ENCODE data around the gene DIABLO. TPM values are rescaled to one million over a fixed set of nuclear protein-coding genes. Genes with fewer than 3 reads are reported as not detected.
"Not testable (repeated sequence)": the region's sequence is repeated elsewhere in the genome, so short reads cannot be mapped to it uniquely, and the experiment has no call there.

The DIABLO gene
- total and polyA plus RNA-seq, 7 donors, result 43.4 to 61.3 (median 55.5) TPM

GRCh38 chr12:122265476-122265875, 39.6 kb upstream of the DIABLO start:
- intact Hi-C loops (cut with DNase I), result loop anchor here (5.0 kb wide), 2 partner anchors 38 to 237 kb away; partner anchors contain the start of genes DIABLO and ZCCHC8
- WGBS, 2 donors, result 6 to 9% methylated on average over 1 of the region's 1 CpG
- TF ChIP-seq POLR2A (IDR thresholded peaks at IDR 0.05) (no peak), EP300 (IDR thresholded peaks at IDR 0.05) (no peak), POLR2AphosphoS5 (IDR thresholded peaks at IDR 0.05) (no peak), CTCF (IDR thresholded peaks at IDR 0.05) (no peak)

DNA sequence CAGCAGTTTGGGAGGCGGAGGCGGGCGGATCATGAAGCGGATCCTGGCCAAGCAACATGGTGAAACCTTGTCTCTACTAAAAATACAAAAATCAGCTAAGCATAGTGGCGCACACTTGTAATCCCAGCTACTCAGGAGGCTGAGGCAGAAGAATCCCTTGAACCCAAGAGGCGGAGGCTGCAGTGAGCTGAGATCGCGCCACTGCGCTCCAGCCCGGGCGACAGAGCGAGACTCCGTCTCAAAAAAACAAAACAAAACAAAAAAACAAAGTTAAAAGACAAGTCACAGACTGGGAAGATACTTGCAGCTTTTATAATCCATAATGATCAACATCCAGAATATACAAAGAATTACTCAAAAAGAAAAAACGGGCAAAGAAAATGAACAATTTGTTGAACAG, 34.9 kb upstream of the DIABLO start:
- H3K27me3 ChIP-seq; H3K9me3 ChIP-seq; DNase-seq; H3K27ac ChIP-seq; H3K4me3 ChIP-seq; intact Hi-C loops (cut with DNase I): not testable (repeated sequence)
- 91% methylated on average over 14 of the region's 14 CpGs for WGBS, 2 donors
- Histone ChIP-seq H3K4me1 (peaks cover 0 to 10% (median 8%) of the 10 kb centered on the region in 4 donors), H3K36me3 (peaks cover 5 to 76% (median 32%) of the 10 kb centered on the region in 4 donors)

More at GRCh38 chr12:122265476-122265875, 39.6 kb upstream of the DIABLO start:
- Histone ChIP-seq H3K36me3 (peaks cover 0 to 37% (median 16%) of the 10 kb centered on the region in 4 donors), H3K9me3 (no peaks in the 10 kb centered on the region), H3K4me3 (peak overlapping the region; percentile 76 to 91 (median 84)), H3K27me3 (no peaks in the 10 kb centered on the region), H3K4me1 (peaks cover 0 to 17% (median 12%) of the 10 kb centered on the region in 4 donors), H3K27ac (peak overlapping the region; percentile 87 to 91 (median 90))
- no peak for DNase-seq

- H3K4me3 ChIP-seq; intact Hi-C loops (cut with DNase I); H3K27ac ChIP-seq; H3K27me3 ChIP-seq; H3K4me1 ChIP-seq; H3K9me3 ChIP-seq: not testable (repeated sequence)
- peaks cover 5 to 88% (median 32%) of the 10 kb centered on the region in 4 donors for H3K36me3 ChIP-seq
- WGBS, 2 donors, result 90 to 94% methylated on average over 4 of the region's 4 CpGs
- peak; percentile 4 for DNase-seq
Observed at GRCh38 chr12:122258939-122259338, 33.1 kb upstream of the DIABLO start.

DNA sequence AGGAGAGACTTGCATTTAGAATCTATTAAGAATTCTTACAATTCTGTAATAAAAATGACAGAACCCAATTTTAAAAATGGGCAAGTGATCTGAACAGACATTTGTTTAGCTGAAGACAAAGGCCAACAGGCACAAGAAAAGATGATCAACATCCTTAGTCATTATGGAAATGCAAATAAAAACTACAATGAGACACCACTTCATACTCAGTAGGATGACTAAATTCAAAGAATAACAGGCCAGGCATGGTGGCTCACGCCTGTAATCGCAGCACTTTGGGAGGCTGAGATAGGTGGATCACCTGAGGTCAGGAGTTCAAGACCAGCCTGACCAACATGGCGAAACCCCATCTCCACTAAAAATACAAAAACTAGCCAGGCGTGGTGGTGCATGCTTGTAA, 32.6 kb upstream of the DIABLO start:
- 95 to 96% methylated on average over 4 of the region's 4 CpGs for WGBS, 2 donors
- H3K4me1 ChIP-seq; H3K27ac ChIP-seq; intact Hi-C loops (cut with DNase I); H3K9me3 ChIP-seq; H3K27me3 ChIP-seq; H3K4me3 ChIP-seq: not testable (repeated sequence)
- DNase-seq, result peak; percentile 28
- H3K36me3 ChIP-seq, result peaks cover 5 to 89% (median 31%) of the 10 kb centered on the region in 4 donors

GRCh38 chr12:122250536-122250935, 24.7 kb upstream of the DIABLO start:
- peaks cover 0 to 53% (median 8%) of the 10 kb centered on the region in 4 donors for H3K36me3 ChIP-seq
- intact Hi-C loops (cut with DNase I), result no loop called here
- no peak overlapping the region for H3K4me3 ChIP-seq
- H3K9me3 ChIP-seq, result no peaks in the 10 kb centered on the region
- no peak overlapping the region for H3K27ac ChIP-seq
- no peak for DNase-seq
- WGBS, 2 donors, result 96 to 97% methylated on average over 8 of the region's 8 CpGs
- H3K4me1 ChIP-seq, result no peaks in the 10 kb centered on the region
- TF ChIP-seq POLR2AphosphoS5 (IDR thresholded peaks at IDR 0.05) (no peak), EP300 (IDR thresholded peaks at IDR 0.05) (no peak), CTCF (IDR thresholded peaks at IDR 0.05) (no peak), POLR2A (IDR thresholded peaks at IDR 0.05) (no peak)
- no peaks in the 10 kb centered on the region for H3K27me3 ChIP-seq

DNA sequence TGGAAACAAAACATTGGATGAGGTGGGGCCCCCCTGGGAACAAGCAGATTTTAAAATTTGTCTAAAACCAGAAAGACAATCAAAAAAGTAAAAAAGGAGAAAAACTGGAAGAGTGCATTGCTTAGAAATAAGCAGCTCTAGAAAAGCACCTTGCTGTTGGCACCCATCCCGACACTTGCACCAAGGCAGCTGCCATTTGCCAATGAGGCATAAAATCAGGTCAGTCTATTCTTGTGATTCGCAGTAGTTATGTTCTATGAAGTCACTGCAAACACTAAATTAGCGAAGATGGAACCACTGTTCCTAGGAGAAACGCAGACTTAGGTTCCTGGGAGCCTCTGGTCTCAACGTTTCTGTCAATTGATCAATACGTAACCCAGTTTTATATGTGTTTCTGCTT, 24.2 kb upstream of the DIABLO start:
- no peak for DNase-seq
- H3K27ac ChIP-seq, result no peak overlapping the region
- no peaks in the 10 kb centered on the region for H3K9me3 ChIP-seq
- intact Hi-C loops (cut with DNase I), result no loop called here
- 95 to 96% methylated on average over 6 of the region's 6 CpGs for WGBS, 2 donors
- no peak overlapping the region for H3K4me3 ChIP-seq
- no peaks in the 10 kb centered on the region for H3K4me1 ChIP-seq
- no peaks in the 10 kb centered on the region for H3K27me3 ChIP-seq
- no peak for TF ChIP-seq POLR2A (IDR thresholded peaks at IDR 0.05)
- TF ChIP-seq CTCF (IDR thresholded peaks at IDR 0.05), result no peak
- no peak for TF ChIP-seq EP300 (IDR thresholded peaks at IDR 0.05)
- no peak for TF ChIP-seq POLR2AphosphoS5 (IDR thresholded peaks at IDR 0.05)
- H3K36me3 ChIP-seq, result peaks cover 0 to 49% (median 8%) of the 10 kb centered on the region in 4 donors
